GM04503 (cell line): Measurements from ENCODE around the gene ACSL3.
"Not testable (repeated sequence)": the region's sequence is repeated elsewhere in the genome, so short reads cannot be mapped to it uniquely, and the experiment has no call there.

Experiments used
- DNase-seq: peaks from one replicate; pipeline ENCODE4 v3.0.0-alpha.2; 2012; ENCODE audit warnings: low read depth

The ACSL3 gene

GRCh38 chr2:222860740-222861410 lies at the start of gene ACSL3:
ACSL3 (plus strand) TSS chr2:222861036; CDS start chr2:222908773, 47,737 bp downstream.
- DNase-seq = peak; percentile 50

- no peak for DNase-seq
Observed at GRCh38 chr2:222811828-222812227, 49.0 kb upstream of the ACSL3 start.

DNA sequence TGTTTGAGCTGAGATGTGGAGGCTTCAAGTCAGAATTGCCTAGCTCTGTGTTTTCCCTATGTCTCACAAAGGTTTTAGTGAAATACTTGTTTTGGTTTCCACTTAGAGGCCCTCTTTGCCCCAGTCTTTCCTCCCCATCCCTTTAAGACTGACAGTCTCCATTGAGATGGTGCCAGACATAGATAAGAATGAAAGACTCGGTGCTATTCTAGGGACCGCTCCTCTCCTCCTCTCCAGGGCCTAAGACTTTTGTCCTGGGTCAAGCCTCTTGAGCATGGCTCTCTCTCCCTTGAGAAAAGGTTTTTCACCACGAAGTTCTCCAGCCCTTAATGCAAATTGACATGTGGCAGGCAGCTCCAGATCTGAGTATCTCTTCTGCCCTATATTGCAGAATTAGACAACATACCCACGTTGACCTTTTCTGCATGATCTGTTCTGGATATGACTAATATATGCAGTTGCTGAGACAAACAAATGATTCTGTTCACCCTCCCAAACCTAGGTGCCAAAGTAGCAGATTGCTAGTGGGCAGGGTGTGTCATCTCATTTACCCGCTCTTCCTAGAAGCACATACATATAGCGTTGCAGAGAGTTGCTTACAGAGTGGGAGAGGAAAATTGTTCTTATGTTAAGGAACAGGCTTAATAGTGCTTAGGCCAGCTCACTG lies 47.5 kb upstream of the ACSL3 start:
- no peak for DNase-seq

- peak; percentile 20 for DNase-seq
Observed at GRCh38 chr2:222819722-222820333, 41.0 kb upstream of the ACSL3 start.

- no peak for DNase-seq
Observed at GRCh38 chr2:222823183-222823930, 37.5 kb upstream of the ACSL3 start.

DNA sequence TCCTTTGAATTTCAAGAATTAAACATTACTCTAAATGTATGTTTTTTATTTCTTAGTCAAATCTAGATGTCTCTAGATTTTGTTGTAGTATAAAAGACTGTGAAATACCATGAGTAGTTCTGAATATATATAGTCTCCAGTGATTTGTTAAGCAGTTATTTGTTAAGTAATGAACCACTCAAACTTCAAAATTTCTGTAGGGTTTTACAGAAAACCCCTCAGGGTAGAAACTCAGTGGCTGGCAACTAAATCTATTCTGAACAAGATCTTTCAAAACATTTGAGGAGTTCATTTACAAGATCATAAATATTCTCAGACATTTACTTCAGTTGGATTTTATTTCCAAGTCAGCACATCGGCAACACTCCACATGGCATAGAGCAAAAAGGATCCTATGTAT lies 35.8 kb upstream of the ACSL3 start:
- no peak for DNase-seq

- DNase-seq = no peak
Observed at GRCh38 chr2:222827417-222827816, 33.4 kb upstream of the ACSL3 start.

- DNase-seq = no peak
Observed at GRCh38 chr2:222828572-222828971, 32.3 kb upstream of the ACSL3 start.

- no peak for DNase-seq
Observed at GRCh38 chr2:222830164-222830563, 30.7 kb upstream of the ACSL3 start.

GRCh38 chr2:222833410-222833809 lies 27.4 kb upstream of the ACSL3 start:
- no peak for DNase-seq

DNA sequence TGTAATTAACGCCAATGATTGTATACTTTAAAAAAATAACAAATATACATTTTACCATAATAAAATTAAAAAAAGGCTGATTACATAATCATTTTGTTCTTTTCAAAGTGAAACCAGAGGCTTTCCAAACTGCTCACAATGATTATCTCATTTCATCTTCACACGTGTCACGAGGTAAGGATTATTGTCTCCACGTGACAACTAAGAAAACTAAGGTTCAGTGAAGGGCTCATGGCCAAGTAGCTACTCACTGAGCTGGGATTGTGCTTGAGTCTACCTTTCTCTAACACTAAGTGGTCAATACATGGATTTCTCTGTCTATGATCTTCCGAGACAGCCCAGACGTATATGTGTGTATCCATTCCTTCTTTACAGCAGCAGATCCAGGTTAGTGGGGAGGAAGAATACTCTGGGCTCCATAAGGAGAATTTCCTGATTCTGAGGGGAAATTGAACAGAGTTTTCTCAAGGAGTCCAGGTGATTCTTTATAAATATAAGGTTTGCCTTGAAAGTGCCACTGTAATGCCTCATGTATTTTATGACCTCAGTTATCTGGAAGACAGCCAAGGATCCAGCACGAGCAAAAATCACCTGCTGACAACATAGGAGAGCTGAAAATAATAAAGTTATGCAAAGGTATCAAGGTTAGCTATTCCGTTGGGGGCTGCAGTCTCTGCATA lies 25.6 kb upstream of the ACSL3 start:
- no peak for DNase-seq

DNA sequence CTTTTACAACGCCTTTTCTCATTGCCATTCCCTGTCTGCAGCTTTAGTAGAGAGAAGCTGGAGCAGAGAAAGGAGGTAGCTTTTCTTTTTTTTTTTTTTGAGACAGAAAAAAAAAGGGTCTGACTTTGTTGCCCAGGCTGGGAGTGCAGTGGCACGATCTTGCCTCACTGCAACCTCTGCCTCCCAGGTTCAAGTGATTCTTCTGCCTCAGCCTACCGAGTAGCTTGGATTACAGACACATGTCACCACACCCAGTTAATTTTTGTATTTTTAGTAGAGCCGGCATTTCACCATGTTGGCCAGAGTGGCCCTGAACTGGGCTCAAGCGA lies 25.0 kb upstream of the ACSL3 start:
- DNase-seq = no peak

- DNase-seq = no peak
Observed at GRCh38 chr2:222837643-222838056, 23.2 kb upstream of the ACSL3 start.

GRCh38 chr2:222840060-222840802 lies 20.6 kb upstream of the ACSL3 start:
- DNase-seq = no peak

- DNase-seq = no peak
Observed at GRCh38 chr2:222842491-222843174, 18.2 kb upstream of the ACSL3 start.

DNA sequence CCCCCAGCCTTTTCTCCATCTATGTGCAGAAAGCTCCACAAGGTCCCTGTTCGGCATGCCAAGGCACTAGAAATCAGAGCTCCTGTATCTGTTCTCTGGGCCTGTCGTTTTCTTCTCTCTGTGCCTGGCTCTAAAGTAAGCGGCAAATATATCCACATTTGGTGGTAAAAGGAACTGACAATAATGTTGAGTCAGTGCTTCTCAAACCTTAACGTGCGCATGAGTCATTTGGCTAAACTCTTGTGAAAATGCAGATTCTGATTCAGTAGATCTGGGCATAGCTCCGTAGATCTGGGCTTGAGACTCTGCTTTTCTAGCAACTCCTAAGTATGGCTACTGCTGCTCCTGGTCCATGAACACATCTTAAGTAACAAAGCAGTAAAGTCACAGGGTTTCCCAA lies 16.5 kb upstream of the ACSL3 start:
- peak; percentile 86 for DNase-seq

- not testable (repeated sequence) for DNase-seq
Observed at GRCh38 chr2:222845314-222845713, 15.5 kb upstream of the ACSL3 start.

DNA sequence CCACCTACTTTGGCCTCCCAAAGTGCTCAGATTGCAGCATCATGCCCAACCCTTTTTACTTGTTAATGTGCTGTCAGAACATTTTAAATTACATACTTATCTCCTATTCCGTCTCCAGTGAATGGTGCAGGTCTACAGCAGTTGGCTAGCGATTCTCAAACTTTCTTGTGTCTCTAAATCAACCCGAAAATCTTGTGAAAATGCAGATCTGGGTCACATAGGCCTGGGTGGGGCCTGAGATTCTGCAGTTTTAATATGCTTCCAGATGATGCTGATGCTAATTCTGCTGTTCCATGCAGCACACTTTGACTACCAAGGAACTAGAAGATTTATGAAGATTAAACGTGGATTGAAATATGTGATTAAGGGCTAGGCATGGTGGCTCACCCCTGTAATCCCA lies 14.8 kb upstream of the ACSL3 start:
- no peak for DNase-seq

DNA sequence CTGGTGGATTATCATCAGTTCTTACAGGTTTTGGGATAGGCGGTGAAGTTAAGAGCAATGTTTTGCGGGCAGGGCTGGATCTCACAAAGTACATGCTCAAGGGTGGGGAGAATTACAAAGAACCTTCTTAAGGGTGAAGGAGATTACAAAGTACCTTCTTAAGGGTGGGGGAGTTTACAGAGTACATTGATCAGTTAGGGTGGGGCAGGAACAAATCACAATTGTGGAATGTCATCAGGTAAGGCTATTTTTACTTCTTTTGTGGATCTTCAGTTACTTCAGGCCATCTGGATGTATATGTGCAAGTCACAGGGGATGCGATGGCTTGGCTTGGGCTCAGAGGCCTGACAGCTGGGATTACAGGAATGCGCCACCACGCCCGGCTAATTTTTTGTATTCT lies 12.8 kb upstream of the ACSL3 start:
- not testable (repeated sequence) for DNase-seq

DNA sequence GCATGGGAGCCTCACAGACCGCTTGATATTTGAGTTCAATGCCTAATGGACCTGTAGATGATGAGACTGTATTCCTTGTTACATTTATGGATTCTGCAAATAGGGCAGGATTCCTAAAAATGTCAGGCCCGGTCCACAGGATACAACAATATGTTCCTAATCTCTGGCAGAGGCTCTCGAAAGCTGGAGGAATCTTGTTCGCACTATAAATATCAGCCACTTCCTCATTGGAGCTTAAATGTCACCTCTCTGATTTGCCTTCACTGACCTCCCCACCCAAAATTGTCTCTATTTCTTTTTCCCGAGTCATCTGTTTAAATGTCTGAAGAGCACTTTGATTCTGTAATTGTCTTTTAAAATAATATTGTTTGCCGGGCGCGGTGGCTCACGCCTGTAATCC lies 12.0 kb upstream of the ACSL3 start:
- no peak for DNase-seq
